Astrocyte of the cerebellum (primary cell): Measurements from ENCODE around the gene PLXNB3.
"Not testable (repeated sequence)": the region's sequence is repeated elsewhere in the genome, so short reads cannot be mapped to it uniquely, and the experiment has no call there.

Experiments
- DNase-seq: peaks from one replicate; pipeline ENCODE4 v3.0.0-alpha.2; 2011; ENCODE audit warnings: low read depth
- H3K4me3 ChIP-seq: 2 replicates; pipeline ENCODE4 v1.5.1; 2011; ENCODE audit warnings: mild to moderate bottlenecking, low read depth, low read length, moderate library complexity
- CTCF ChIP-seq: IDR thresholded peaks from 2 replicates; pipeline ENCODE4 v1.5.1; 2012; ENCODE audit warnings: low read length, low read depth, moderate library complexity, mild to moderate bottlenecking; ENCODE audit errors: missing control alignments
- in situ Hi-C: cut with HindIII; loops from 2 replicates; pipeline ENCODE4 v1.10.0; 2017; ENCODE audit warnings: low sequenced_read_pairs

The PLXNB3 gene

GRCh38 chrX:153744210-153745066 lies 19.6 kb upstream of the PLXNB3 start:
- DNase-seq: no peak
- no peak overlapping the region for H3K4me3 ChIP-seq
- TF ChIP-seq CTCF: peak; percentile 25
- in situ Hi-C loops: no loop called here

- in situ Hi-C loops: not testable (repeated sequence)
Measured at GRCh38 chrX:153745067-153745433, 19.0 kb upstream of the PLXNB3 start.

GRCh38 chrX:153746359-153746758 lies 17.7 kb upstream of the PLXNB3 start:
- no peak for TF ChIP-seq CTCF
- no peak overlapping the region for H3K4me3 ChIP-seq
- DNase-seq: no peak
- in situ Hi-C loops: no loop called here

More at GRCh38 chrX:153745067-153745433, 19.0 kb upstream of the PLXNB3 start:
- not testable (repeated sequence) for DNase-seq, H3K4me3 ChIP-seq

- H3K4me3 ChIP-seq, in situ Hi-C loops, DNase-seq: not testable (repeated sequence)
Measured at GRCh38 chrX:153746991-153747390, 17.1 kb upstream of the PLXNB3 start.

DNA sequence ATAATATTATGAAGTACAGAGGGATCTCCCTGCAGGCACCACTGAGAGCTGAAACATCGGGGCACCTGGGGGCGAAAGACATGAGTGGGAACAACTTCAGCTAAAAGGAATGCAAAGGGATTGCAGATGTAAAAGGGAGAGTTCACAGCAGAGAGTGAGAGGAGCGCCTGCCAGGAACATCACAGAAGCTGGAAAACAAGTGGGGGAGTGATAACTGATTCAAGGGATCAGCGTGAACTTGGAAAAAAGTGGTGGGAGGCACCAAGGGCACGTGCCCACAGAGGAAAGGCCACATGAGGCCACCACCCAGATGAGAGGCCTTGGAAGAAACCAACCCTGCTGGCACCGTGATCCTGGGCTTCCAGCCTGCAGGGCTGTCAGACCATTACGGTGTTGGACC lies 15.0 kb upstream of the PLXNB3 start:
- in situ Hi-C loops, DNase-seq, H3K4me3 ChIP-seq: not testable (repeated sequence)

DNA sequence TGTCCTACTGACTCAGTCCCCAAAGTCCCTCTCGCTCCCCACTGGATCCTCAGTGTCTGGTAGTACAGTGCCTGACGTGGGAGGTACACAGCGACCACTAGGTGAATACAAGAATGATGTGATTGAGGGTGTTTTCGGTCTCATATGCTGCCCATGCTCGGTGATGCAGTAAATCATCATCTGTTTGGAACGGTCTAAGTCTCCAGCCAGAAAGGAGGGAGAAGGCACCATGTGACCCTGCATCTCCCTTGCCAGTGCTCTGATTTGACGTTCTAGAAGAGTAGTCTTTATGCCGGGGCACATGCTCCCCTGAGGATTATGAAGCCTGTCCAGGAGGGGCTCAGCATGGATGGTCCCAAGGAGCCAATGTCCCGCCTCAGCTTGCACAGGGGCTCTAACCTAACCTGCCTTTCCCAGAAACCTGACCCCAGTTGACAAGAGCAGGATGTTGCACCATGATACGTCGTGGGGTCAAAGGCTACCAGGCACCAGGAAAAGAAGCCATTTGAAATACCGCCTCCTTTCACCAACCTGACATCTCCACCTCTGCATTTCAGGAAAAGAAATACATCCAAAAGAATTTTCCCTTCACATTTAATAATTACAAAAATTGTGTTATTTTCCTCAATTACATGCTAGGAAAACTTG lies 13.8 kb upstream of the PLXNB3 start:
- TF ChIP-seq CTCF: no peak
- no peak for DNase-seq
- in situ Hi-C loops: no loop called here
- H3K4me3 ChIP-seq: no peak overlapping the region

DNA sequence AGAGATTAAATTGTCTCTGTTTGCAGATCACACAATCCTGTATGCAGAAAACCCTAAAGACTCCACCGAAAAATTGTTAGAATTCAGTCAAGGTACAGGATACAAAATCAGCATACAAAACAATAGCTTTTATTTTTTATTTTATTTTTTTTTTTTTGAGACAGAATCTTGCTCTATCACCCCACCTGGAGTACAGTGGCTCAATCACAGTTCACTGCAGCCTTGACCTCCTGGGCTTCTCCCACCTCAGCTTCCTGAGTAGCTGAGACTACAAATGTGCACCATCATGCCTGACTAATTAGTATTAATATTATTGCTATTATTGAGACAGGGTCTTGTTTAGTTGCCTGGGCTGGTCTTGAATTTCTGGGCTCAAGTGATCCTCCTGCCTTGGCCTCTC lies 8.9 kb upstream of the PLXNB3 start:
- in situ Hi-C loops: no loop called here
- no peak for TF ChIP-seq CTCF
- DNase-seq: no peak
- no peak overlapping the region for H3K4me3 ChIP-seq

GRCh38 chrX:153761863-153762262 lies 2.2 kb upstream of the PLXNB3 start:
- H3K4me3 ChIP-seq: no peak overlapping the region
- DNase-seq: no peak
- in situ Hi-C loops: no loop called here
- no peak for TF ChIP-seq CTCF
